ENCODE data around the gene LGMN.

LGMN gene

DNA sequence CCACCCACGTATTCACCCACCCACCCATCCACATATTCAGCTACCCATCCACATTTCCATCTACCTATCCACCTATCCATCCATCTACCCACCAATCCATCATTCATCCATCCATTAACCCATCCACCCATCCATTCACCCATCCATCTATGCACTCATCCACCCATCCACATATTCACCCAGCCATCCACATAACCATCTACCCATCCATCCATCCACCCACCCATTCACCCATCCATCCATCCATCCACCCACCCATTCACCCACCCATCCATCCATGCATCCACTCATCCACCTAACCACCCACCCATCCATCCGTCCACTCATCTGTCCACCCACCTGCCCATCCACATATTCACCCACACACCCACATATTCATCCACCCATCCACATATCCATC, 70.5 kb downstream of the LGMN start:
- DNase-seq = no peak

DNA sequence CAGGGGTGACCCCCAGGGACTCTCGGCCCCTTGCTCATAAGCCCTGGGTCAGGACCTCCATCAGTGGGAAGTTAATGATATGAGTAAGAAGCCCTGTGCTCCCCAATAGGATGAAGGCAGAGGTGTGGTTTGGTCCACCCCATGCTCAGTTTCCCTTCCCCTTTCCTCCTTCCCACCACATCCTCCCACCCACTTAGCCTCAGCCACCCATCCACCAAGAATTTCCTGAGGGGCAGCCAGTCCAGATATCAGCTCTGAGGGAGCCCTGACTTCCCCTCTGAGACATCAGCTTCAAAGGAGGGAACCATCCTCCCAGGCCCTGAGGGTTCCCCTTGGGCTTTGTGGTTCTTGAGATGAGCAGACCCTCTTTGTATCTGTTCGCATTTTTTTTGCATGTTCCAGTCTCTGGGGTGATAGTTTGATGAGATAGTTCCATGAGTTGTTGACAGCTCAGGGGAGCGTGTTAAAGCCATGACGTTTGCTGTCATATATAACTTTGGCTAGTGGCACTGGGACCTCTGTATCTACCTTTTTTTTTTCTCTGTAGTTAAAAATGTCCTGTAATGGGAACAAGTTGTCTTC, 71.2 kb downstream of the LGMN start:
- DNase-seq = peak in 5 of 56 donors; percentile 16 to 38 (median 20)

DNA sequence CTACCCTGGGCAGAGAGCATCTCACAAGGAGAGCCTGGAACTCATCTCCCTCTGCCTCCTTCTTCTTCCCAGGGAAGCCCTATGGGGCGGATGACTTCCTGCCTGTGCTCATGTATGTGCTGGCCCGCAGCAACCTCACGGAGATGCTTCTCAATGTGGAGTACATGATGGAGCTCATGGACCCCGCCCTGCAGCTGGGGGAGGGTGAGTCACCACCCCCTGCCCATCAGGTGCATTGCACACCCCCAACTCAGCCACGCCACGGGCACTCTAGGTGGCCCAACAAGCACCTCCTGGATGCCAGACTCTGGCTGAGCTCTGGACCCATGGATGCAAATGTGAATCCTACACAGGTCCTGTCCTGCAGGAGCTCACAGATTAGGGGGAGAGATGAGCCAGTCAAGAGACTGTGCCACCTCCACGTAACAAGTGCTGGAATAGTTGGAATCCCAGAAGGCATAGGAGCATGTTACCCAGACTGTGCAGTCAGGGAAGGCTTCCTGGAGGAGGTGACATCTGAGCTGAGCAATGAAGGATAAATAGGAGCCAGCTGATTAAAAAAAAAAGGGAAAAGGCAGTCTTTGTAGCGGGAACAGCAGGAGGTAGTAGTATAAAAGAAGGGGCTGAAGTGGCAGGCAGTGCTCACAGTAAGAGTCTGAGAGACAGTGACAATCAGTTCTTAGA, 71.9 kb downstream of the LGMN start:
- DNase-seq = no peak

- DNase-seq = peak in 1 of 56 donors; percentile 15
These were observed 72.5 kb downstream of the LGMN start for GRCh38 chr14:92675976-92676375.

DNA sequence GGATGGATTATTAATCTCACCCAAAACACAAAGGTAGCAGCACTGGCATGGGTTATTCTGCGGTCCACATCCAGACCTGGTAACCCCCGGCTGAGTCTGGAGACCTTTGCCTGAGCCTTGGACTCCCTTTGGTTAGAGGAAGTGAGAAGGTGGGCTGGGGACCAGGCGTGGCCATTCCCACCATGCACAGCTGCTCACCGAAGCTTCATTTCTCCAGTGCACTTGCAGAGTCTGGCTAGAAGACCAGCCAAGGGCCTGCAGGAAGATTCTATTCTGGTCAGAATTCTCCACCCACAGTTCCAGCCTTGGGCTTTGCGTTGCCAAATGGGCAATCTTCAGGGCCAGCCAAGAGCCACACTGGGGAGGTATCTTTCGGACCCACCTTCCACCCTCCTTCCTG, 73.0 kb downstream of the LGMN start:
- DNase-seq = no peak

- no peak for DNase-seq
These were observed 74.8 kb downstream of the LGMN start for GRCh38 chr14:92673601-92674150.

- DNase-seq = no peak
These were observed 77.6 kb downstream of the LGMN start for GRCh38 chr14:92670643-92671366.

GRCh38 chr14:92670160-92670559, 78.3 kb downstream of the LGMN start:
- DNase-seq = no peak

DNA sequence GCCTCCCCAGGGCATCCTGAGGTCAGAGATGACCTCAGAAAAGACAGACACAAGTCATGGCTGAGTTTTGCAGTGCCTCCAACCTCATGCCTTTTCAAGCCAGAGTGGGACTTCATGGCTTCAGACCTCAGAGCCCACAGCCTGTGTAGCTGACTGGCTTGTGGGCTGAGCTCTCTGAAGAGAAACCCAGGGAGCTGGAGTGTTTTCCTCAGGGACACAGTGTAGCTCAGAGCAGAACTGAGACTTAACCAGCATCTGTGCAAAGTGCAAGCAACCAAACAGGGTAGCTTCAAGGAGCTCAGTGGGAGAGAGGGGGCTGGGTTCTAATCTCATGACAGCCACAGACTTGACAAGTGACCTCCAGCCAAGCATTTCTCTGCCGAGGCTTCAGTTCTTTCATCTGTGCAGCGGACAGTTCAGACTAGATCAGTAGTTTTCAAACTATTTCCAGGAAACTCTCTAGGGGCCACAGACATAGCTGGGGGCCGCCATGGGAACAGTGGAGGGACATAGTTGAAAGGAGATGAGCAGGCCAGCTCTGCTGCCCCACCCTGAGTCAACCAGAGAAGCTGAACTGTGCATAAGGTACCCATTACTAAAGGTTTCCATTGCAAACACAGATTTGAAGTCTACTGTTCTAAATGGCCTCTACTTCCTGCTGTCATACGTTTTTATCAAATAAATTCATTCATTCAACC, 80.0 kb downstream of the LGMN start:
- DNase-seq = no peak

- DNase-seq = no peak
These were observed 82.2 kb downstream of the LGMN start for GRCh38 chr14:92666251-92666650.

DNA sequence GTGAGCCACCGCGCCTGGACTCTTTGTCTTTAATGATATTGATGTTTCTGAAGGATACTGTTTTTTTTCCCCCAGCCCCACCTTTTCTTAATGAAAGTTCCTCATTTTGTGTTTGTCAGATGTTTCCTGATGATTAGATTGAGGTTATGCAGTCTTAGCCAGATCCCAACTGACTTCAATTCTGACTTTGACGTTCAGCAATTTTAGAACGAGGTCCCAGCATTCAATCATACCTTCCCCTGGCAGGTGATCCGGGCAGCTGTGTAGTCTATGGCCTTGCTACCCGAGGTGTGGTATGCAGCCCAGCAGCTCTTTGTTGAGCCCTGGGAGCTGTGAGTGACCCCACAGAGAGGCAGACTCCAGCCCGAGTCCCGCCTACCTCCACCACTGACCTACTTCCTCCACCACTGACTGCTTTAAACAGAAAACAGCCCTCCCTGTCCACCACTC, 82.7 kb downstream of the LGMN start:
- peak in 1 of 56 donors; percentile 13 for DNase-seq

DNA sequence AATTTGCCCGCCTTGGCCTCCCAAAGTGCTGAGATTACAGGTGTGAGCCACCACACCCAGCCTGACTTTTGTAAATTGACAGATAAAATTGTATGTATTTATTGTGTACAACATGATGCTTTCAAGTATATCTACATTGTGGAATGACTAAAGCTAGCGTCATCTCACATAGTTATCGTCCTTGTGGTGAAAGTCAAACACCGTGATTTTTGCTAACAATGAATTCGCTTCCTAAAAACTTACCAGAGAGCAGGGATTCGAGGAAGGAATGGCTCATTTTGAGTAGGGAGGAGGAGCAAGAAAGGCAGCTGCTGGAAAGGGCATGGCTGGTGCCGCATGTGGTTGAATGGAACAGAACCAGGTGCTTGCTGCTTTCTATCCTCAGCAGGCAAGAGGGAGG, 85.4 kb downstream of the LGMN start:
- no peak for DNase-seq

GRCh38 chr14:92660571-92660970, 87.9 kb downstream of the LGMN start:
- no peak for DNase-seq

GRCh38 chr14:92659765-92660561, 88.5 kb downstream of the LGMN start:
- peak in 9 of 56 donors; percentile 13 to 60 (median 27) for DNase-seq

- DNase-seq = no peak
These were observed 89.7 kb downstream of the LGMN start for GRCh38 chr14:92658684-92659083.

GRCh38 chr14:92658160-92658559, 90.3 kb downstream of the LGMN start:
- DNase-seq = no peak

DNA sequence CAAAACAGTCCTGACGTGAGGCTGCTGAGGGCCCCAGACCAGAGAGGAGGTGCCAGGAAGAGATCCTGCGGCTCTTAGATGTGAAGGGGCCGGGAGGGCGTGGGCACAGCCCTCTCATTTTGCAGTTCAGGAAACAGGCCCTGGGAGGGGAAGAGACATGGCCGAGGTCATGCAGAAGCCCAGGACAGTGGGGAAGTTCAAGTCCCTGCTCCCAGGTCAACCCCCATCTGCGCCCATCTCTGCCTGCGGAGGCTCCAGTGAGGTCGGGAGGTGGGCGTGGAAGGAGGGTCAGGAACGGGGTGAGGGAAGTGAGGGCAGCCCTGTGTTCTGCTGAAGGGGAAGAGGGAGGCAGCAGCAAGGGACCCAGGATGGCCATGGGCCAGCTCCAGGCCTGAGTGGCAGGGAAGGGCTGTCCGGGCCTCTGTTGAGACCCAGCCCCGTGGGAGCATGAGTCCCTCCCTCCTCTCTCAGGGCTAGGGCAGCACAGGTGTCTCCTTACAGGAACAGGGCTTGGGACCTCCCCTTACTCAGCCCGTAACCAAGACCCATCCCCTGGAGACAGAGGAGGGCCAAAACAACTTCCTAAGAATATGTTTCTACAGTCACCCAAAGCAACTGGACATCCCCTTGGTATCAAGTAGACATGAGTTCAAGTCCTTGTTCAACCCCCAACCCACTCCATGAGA, 90.8 kb downstream of the LGMN start:
- DNase-seq = peak in 7 of 56 donors; percentile 11 to 49 (median 13)

DNA sequence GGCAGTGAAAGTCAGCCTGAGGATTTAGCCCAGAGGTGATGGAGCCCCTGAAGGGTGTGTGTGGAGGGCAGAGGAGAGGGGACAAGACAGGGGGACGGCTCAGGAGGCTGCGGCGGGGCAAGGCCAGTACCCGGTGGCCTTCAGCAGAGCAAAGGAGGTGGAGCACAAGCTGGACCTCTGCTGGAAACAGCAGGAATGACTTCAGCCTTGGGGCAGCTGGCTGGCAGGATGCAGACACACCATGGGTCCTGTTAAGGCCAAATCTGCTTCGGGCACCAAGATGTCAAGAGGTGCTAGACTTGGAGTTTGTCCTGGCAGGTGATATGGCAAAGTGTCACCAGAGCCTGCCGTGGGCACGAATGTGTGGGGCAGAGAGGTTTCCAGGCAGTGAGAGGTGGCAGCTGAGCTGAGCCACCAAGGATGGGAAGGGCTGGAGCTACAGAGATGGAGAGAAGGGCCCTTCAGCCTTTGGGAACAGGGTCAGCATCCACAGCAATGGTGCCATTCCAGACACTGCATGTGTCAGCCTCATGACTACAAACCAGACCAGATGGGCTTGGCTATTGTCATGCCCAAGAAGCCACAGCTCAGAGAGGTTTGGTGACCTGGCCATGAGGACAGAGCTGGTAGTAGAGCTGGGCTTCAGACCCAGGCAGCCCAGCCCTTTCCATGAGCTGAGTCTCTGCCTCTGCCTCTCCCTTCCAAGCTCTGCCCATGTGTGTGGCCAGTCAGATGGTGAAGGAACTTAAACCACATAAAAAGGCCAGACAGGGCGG, 91.9 kb downstream of the LGMN start:
- DNase-seq = no peak
